Kasumi-1 (cell line): Measurements from ENCODE around the gene VPS33B.

Experiments used
- DNase-seq, 2 experiments: peaks; one replicate each; lab custom pipeline; 2025; lab: John Stamatoyannopoulos, UW

VPS33B gene

GRCh38 chr15:90952901-90953677, 69.3 kb downstream of the VPS33B start:
- DNase-seq: no peak

DNA sequence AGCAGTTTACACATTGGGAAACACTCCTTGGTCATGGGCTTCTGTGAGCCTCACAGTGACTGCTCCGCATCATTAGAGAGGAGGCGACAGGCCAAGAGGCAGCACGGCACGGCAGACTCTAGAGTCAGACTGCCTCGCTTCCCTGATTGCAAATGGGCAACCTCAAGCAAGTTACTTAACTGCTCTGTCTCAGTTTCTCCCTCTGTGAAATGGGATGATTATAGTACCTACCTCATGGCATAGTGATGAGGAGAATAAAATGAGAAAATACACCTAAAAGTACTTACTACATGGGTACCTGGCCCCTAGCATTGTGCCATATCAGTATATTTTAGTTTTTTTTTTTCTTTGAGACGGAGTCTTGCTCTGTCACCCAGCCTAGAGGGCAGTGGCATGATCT, 71.7 kb downstream of the VPS33B start:
- no peak for DNase-seq

DNA sequence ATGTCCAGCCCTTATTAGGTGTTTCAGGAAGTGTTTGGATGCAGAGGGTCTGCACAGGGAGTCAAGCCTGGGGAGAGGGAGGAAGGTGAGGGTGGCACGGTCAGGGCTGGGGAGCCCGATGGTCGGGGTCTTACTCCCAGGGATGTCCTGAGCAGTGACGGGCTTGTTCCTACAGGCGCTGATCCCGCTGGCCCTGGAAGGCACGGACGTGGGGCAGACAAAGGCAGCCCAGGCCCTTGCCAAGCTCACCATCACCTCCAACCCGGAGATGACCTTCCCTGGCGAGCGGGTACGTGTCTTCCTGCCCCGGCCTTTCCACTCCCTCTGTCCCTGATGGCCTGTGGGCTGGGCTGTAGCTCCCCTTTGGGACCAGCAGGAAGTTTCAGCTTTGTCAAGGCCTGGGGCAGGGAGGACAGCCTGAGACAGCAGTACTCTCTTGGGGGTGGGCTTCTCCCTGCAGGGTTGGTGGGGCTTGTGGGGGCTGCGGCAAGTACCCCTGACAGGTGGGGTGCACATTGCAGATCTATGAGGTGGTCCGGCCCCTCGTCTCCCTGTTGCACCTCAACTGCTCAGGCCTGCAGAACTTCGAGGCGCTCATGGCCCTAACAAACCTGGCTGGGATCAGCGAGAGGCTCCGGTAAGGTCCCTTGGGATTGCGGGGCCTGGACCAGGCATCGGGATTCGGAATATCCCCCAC, 72.3 kb downstream of the VPS33B start:
- no peak for DNase-seq
